GM12878 (cell line): ENCODE data around the gene ITSN2. TPM values are rescaled to one million over a fixed set of nuclear protein-coding genes. Genes with fewer than 3 reads are reported as not detected.

Experiments
- ATAC-seq: fragments of 200-7000 bp; cut with Tn5 transposase; 3 replicates; pipeline ENCODE4 v1.9.1; 2020; ENCODE audit warnings: mild to moderate bottlenecking, moderate library complexity
- BruUV-seq: library from RNA; stranded (reverse); fragments of 400-500 nt; replicated peaks from 2 replicates; lab custom pipeline; 2021; lab: Mats Ljungman, UMichigan
- CTCF ChIA-PET: fragments of 300-600 bp; sonication (Branson Sonifier 250); formaldehyde crosslinking; extraction: SDS; loops from one replicate; lab custom pipeline; 2021; ENCODE audit warnings: inconsistent platforms; lab: Yijun Ruan, JAX
- POLR2A ChIA-PET: fragments of 350-600 bp; formaldehyde crosslinking; extraction: SDS; loops from one replicate; lab custom pipeline; 2021; ENCODE audit warnings: inconsistent platforms; lab: Charles Lee
- RAD21 ChIA-PET: fragments of 300-600 bp; sonication (Branson Sonifier 250); formaldehyde crosslinking; loops from one replicate; lab custom pipeline; 2023; ENCODE audit warnings: antibody characterized with exemption; ENCODE audit not compliant: unreplicated experiment; lab: Charles Lee
- SMC1A ChIA-PET: fragments of 300-600 bp; sonication (Branson Sonifier 250); formaldehyde crosslinking; loops from one replicate; lab custom pipeline; 2023; ENCODE audit not compliant: unreplicated experiment, uncharacterized antibody; lab: Charles Lee
- DNase-seq: peaks from one replicate; pipeline ENCODE4 v3.0.0-alpha.2; 2011; ENCODE audit warnings: low read depth, low spot score
- FAIRE-seq: peaks from 3 replicates; lab custom pipeline; 2011; peaks lifted over from hg19 to GRCh38; lab: Jason Lieb, UNC
- H2AFZ ChIP-seq: 2 replicates; pipeline ENCODE4 v1.6.0; 2011; ENCODE audit warnings: low read depth, low read length, control low read depth; ENCODE audit not compliant: control insufficient read depth
- H3K27ac ChIP-seq: 2 replicates; pipeline ENCODE4 v1.5.1; 2011; ENCODE audit warnings: control low read depth; ENCODE audit not compliant: control insufficient read depth, insufficient read depth
- H3K27me3 ChIP-seq, 2 experiments: replicated peaks in 1 of 2; 2 replicates each; pipeline versions ENCODE4 v1.6.0 to v1.6.1; 2011; ENCODE audit warnings: low read length in 1 of 2; ENCODE audit not compliant: control insufficient read depth in 2 of 2, insufficient read depth in 2 of 2
- H3K36me3 ChIP-seq, 2 experiments: 2 replicates each; pipeline ENCODE4 v1.5.1; 2011; ENCODE audit warnings: low read length in 1 of 2; ENCODE audit not compliant: control insufficient read depth in 2 of 2, insufficient read depth in 2 of 2
- H3K4me1 ChIP-seq: 2 replicates; pipeline ENCODE4 v1.6.1; 2011; ENCODE audit warnings: mild to moderate bottlenecking, low read length, moderate library complexity, mixed read lengths; ENCODE audit not compliant: control insufficient read depth, insufficient read depth
- H3K4me2 ChIP-seq: 2 replicates; pipeline ENCODE4 v1.6.0; 2011; ENCODE audit warnings: control low read depth; ENCODE audit not compliant: control insufficient read depth, insufficient read depth
- H3K4me3 ChIP-seq: fragments of 200-600 bp; sonication (generic); 2 replicates; pipeline ENCODE4 v1.5.1; 2016
- H3K79me2 ChIP-seq: 2 replicates; pipeline ENCODE4 v1.6.0; 2011; ENCODE audit warnings: low read length; ENCODE audit not compliant: control insufficient read depth, insufficient read depth
- H3K9ac ChIP-seq: 2 replicates; pipeline ENCODE4 v1.8.0; 2011; ENCODE audit warnings: low read length, control low read depth, mixed read lengths; ENCODE audit not compliant: control insufficient read depth, insufficient read depth
- H3K9me3 ChIP-seq: replicated peaks from 3 replicates; pipeline ENCODE4 v1.5.1; 2011; ENCODE audit warnings: mild to moderate bottlenecking, low read length; ENCODE audit not compliant: control insufficient read depth, insufficient read depth
- H4K20me1 ChIP-seq: 2 replicates; pipeline ENCODE4 v1.6.0; 2011; ENCODE audit not compliant: control insufficient read depth, insufficient read depth
- BCL11A ChIP-seq: IDR thresholded peaks from 2 replicates; pipeline ENCODE4 v1.6.1; 2011; ENCODE audit warnings: low read depth, low read length
- BRCA1 ChIP-seq: IDR thresholded peaks from 2 replicates; pipeline ENCODE4 v1.6.1; 2011; ENCODE audit warnings: low read depth, low read length, improper control_type of control experiment
- CHD1 ChIP-seq: IDR thresholded peaks from 2 replicates; pipeline ENCODE4 v1.6.1; 2012; ENCODE audit warnings: low read depth, low read length, improper control_type of control experiment
- CREB1 ChIP-seq: IDR thresholded peaks from 2 replicates; pipeline ENCODE4 v1.6.1; 2012; ENCODE audit warnings: low read depth, mild to moderate bottlenecking, inconsistent platforms
- CREM ChIP-seq: IDR thresholded peaks from 2 replicates; pipeline ENCODE4 v1.6.1; 2014; ENCODE audit warnings: antibody characterized with exemption, low read depth
- ETV6 ChIP-seq, 2 experiments: fragments of 450-650 bp in 1 of 2; IDR thresholded peaks in 1 of 2; conservative IDR thresholded peaks in 1 of 2; 2 replicates each; pipeline ENCODE4 v1.6.1; 2014; ENCODE audit warnings: antibody characterized with exemption in 1 of 2, borderline replicate concordance in 1 of 2, low read depth in 1 of 2, mild to moderate bottlenecking in 1 of 2, moderate library complexity in 1 of 2
- FOXM1 ChIP-seq: IDR thresholded peaks from 2 replicates; pipeline ENCODE4 v1.6.1; 2012; ENCODE audit warnings: low read depth, mild to moderate bottlenecking, inconsistent platforms, low read length, moderate library complexity
- GABPA ChIP-seq: IDR thresholded peaks from 2 replicates; pipeline ENCODE4 v1.6.1; 2014; ENCODE audit warnings: antibody characterized with exemption, low read depth, mild to moderate bottlenecking, inconsistent platforms
- KAT2A ChIP-seq: conservative IDR thresholded peaks from 2 replicates; pipeline ENCODE4 v1.6.1; 2011; ENCODE audit warnings: low read depth, low read length; ENCODE audit not compliant: control insufficient read depth
- KDM1A ChIP-seq: fragments of 200-600 bp; sonication (generic); IDR thresholded peaks from 2 replicates; pipeline ENCODE4 v1.6.1; 2016; ENCODE audit warnings: borderline replicate concordance
- POLR2AphosphoS5 ChIP-seq: IDR thresholded peaks from 2 replicates; pipeline ENCODE4 v1.6.1; 2011; ENCODE audit warnings: mild to moderate bottlenecking, low read length, inconsistent platforms
- RAD21 ChIP-seq: IDR thresholded peaks from 2 replicates; pipeline ENCODE4 v1.6.1; 2011; ENCODE audit warnings: mild to moderate bottlenecking, low read depth, low read length, moderate library complexity; ENCODE audit not compliant: insufficient read depth
- SIN3A ChIP-seq: IDR thresholded peaks from 2 replicates; pipeline ENCODE4 v1.6.1; 2012; ENCODE audit warnings: low read depth, low read length, improper control_type of control experiment
- SMARCA5 ChIP-seq: fragments of 450-650 bp; IDR thresholded peaks from 2 replicates; pipeline ENCODE4 v1.6.1; 2017; ENCODE audit warnings: mild to moderate bottlenecking
- SREBF1 ChIP-seq: IDR thresholded peaks from 2 replicates; pipeline ENCODE4 v1.6.1; 2012; ENCODE audit warnings: mild to moderate bottlenecking, low read length
- SREBF2 ChIP-seq: IDR thresholded peaks from 2 replicates; pipeline ENCODE4 v1.6.1; 2012; ENCODE audit warnings: mild to moderate bottlenecking, low read length
- TCF12 ChIP-seq: IDR thresholded peaks from 2 replicates; pipeline ENCODE4 v1.6.1; 2011; ENCODE audit warnings: low read depth, mild to moderate bottlenecking, low read length
- TCF3 ChIP-seq: IDR thresholded peaks from 2 replicates; pipeline ENCODE4 v1.6.1; 2012; ENCODE audit warnings: low read depth, mild to moderate bottlenecking, low read length, borderline replicate concordance; ENCODE audit not compliant: insufficient read depth
- YBX1 ChIP-seq: fragments of 450-650 bp; IDR thresholded peaks from 2 replicates; pipeline ENCODE4 v1.6.1; 2016; ENCODE audit warnings: antibody characterized with exemption
- ZNF217 ChIP-seq: fragments of 450-650 bp; IDR thresholded peaks from 2 replicates; pipeline ENCODE4 v1.6.1; 2017; ENCODE audit warnings: antibody characterized with exemption, mild to moderate bottlenecking
- WGBS: methylation state at CpG from one replicate; pipeline ENCODE4 v1.1.6; 2016; ENCODE audit warnings: low lambda C conversion rate; ENCODE audit not compliant: insufficient replicate concordance, insufficient coverage; ENCODE audit errors: missing lambda C conversion rate; 5-methylcytosine and 5-hydroxymethylcytosine counted together
- in situ Hi-C: fragments of 300-500 bp; cut with MboI; formaldehyde crosslinking; loops from 9 replicates; pipeline ENCODE4 v1.14.3; 2018; ENCODE audit warnings: mixed read lengths
- intact Hi-C: fragments of 100-400 bp; cut with micrococcal nuclease; formaldehyde crosslinking; loops from one replicate; pipeline ENCODE4 v1.14.2; 2022; ENCODE audit not compliant: unreplicated experiment
- polyA plus RNA-seq, 11 experiments: library from polyadenylated mRNA; depleted of rRNA in 4 of 11; unstranded in 6 of 11; stranded (reverse) in 5 of 11; fragments of >200 nt; fragmentation: Nextera tagmentation in 4 of 11; fragmentation: Illumina TruSeq in 1 of 11; extraction: Ambion mirVana in 4 of 11; extraction: Trizol in 1 of 11; gene quantifications; 1 replicate in 1 of 11; 2 replicates in 10 of 11; pipeline versions ENCODE4 v1.2.1 to v1.2.3, GENCODE V29; 2011 to 2016; ENCODE audit warnings: inconsistent platforms in 2 of 11, missing spikeins in 2 of 11, low read depth in 1 of 11
- total RNA-seq, 4 experiments: library from RNA; depleted of rRNA in 3 of 4; stranded (reverse); fragments of >200 nt in 3 of 4; fragmentation: Illumina TruSeq in 1 of 4; extraction: Trizol in 1 of 4; gene quantifications; 2 replicates each; pipeline versions ENCODE4 v1.2.1 to v1.2.3, GENCODE V29; 2013 to 2021
- TF ChIP-seq, protein P1 (sequence below): IDR thresholded peaks from 2 replicates; pipeline ENCODE4 v1.6.1; 2011; ENCODE audit warnings: borderline replicate concordance, low read depth, mild to moderate bottlenecking, moderate library complexity, low read length; ENCODE audit not compliant: insufficient read depth, poor library complexity, severe bottlenecking
- TF ChIP-seq, protein P2 (sequence below): fragments of 450-650 bp; IDR thresholded peaks from 2 replicates; pipeline ENCODE4 v1.6.1; 2017; ENCODE audit warnings: mild to moderate bottlenecking

The ITSN2 gene
- total and polyA plus RNA-seq, 10 of the 15 experiments (the other 5 are each of a cell fraction or from before 2014, with no cell fraction given), result 20.5 to 80.0 (median 54.7) TPM

DNA sequence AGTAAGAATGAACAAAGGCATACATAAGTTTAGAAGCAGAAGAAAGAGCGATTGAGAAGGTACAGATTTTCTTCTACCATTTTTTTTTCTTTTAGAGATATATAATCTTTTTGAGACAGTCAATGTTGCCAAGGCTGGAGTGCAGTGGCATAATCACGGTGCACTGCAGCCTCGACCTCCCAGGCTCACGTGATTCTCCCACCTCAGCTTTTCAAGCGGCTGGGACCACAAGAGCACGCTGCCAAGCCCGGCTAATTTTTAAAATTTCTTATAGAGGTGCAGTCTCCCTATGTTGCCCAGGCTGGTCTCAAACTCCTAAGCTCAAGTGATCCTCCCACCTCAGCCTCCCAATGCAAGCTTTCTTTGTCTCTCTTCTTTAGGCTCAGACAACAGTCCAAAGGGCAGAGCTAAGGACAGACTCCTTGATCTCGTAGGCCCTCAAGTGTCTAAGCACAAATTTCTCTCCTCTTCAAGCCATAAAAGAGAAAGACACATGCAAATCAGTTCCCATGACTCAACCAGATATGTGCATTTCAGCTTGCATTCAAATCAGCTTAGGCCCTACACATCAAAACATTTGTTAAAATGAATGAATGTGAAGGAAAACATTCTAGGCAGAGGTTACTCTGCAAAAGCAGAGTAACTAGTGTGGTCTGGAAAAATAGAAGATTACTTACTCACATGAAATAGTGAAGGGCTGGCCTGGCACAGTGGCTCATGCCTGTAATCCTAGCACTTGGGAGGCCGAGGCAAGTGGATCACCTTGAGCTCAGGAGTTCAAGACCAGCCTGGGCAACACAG lies 18.0 kb downstream of the ITSN2 start:
- H3K4me2 ChIP-seq, result peak overlapping the region; percentile 69
- H3K36me3 ChIP-seq, result 0 out of 4 replicates have a peak, but pooled peaks cover 0 to 3% of the 10 kb centered on the region in 2 experiments
- H3K79me2 ChIP-seq, result peaks cover 93% of the 10 kb centered on the region
- ATAC-seq (peak; percentile 81), DNase-seq (peak; percentile 68), FAIRE-seq (peak; percentile 31)
- peak overlapping the region; percentile 71 for H3K27ac ChIP-seq
- peaks cover 40% of the 10 kb centered on the region for H3K4me1 ChIP-seq
- no peak overlapping the region for H2AFZ ChIP-seq
- no TSS peak for BruUV-seq
- in situ Hi-C loops (no loop called here), intact Hi-C loops (loop anchor here (2.0 kb wide), 3 partner anchors 14 to 28 kb away; partner anchors contain the start of gene ITSN2)
- H3K9ac ChIP-seq, result 0 out of 2 replicates have a peak overlapping the region, but pooled peaks have one; percentile 18
- ChIA-PET CTCF (interaction anchor here (0.7 to 5.5 kb wide), 24 partner anchors 10 to 416 kb away, joined by 3 to 44 read pairs (median 5); partner anchors contain the start of gene ATAD2B), POLR2A (interaction anchor here (0.6 to 6.7 kb wide), 12 partner anchors 9 to 124 kb away, joined by 3 to 48 read pairs (median 4); partner anchors contain the start of gene ITSN2), SMC1A (interaction anchor here (0.7 to 8.2 kb wide), 27 partner anchors 9 to 512 kb away, joined by 3 to 102 read pairs (median 3); partner anchors contain the start of gene ITSN2), RAD21 (interaction anchor here (0.6 to 3.1 kb wide), 25 partner anchors 9 to 518 kb away, joined by 3 to 33 read pairs (median 4); partner anchors contain the start of genes ATAD2B, ITSN2 and TP53I3)
- H3K9me3 ChIP-seq, result no peaks in the 10 kb centered on the region; the same call in 2 of the 3 replicates
- H3K4me3 ChIP-seq, result peak overlapping the region; percentile 9; the same call in 1 of the 2 replicates
- no peaks in the 10 kb centered on the region for H3K27me3 ChIP-seq
- no peaks in the 10 kb centered on the region for H4K20me1 ChIP-seq
- 11% methylated on average over 9 of the region's 9 CpGs for WGBS
- TF ChIP-seq GABPA (no peak), SIN3A (no peak), BCL11A (no peak), CREM (no peak), SREBF2 (no peak), FOXM1 (no peak), CREB1 (no peak), KAT2A (no peak), KDM1A (no peak), TCF12 (no peak), RAD21 (peak; percentile 47; the same call in 1 of the 2 replicates), YBX1 (no peak), POLR2AphosphoS5 (peak; percentile 58; the same call in 1 of the 2 replicates), ETV6 (conservative IDR thresholded peaks at IDR 0.05 in 1 of 2, IDR thresholded peaks at IDR 0.05 in 1 of 2; ENCODE audit: borderline replicate concordance in 1 of 2, low read depth in 1 of 2) (no peak), SMARCA5 (no peak), SREBF1 (no peak), CHD1 (no peak), ZNF217 (no peak), TCF3 (no peak), BRCA1 (no peak)
- TF ChIP-seq, protein P1, sequence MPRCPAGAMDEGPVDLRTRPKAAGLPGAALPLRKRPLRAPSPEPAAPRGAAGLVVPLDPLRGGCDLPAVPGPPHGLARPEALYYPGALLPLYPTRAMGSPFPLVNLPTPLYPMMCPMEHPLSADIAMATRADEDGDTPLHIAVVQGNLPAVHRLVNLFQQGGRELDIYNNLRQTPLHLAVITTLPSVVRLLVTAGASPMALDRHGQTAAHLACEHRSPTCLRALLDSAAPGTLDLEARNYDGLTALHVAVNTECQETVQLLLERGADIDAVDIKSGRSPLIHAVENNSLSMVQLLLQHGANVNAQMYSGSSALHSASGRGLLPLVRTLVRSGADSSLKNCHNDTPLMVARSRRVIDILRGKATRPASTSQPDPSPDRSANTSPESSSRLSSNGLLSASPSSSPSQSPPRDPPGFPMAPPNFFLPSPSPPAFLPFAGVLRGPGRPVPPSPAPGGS, result no peak
- TF ChIP-seq, protein P2, sequence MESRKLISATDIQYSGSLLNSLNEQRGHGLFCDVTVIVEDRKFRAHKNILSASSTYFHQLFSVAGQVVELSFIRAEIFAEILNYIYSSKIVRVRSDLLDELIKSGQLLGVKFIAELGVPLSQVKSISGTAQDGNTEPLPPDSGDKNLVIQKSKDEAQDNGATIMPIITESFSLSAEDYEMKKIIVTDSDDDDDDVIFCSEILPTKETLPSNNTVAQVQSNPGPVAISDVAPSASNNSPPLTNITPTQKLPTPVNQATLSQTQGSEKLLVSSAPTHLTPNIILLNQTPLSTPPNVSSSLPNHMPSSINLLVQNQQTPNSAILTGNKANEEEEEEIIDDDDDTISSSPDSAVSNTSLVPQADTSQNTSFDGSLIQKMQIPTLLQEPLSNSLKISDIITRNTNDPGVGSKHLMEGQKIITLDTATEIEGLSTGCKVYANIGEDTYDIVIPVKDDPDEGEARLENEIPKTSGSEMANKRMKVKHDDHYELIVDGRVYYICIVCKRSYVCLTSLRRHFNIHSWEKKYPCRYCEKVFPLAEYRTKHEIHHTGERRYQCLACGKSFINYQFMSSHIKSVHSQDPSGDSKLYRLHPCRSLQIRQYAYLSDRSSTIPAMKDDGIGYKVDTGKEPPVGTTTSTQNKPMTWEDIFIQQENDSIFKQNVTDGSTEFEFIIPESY, result no peak
